ENCODE measurements around the gene ATP8A1. TPM values are rescaled to one million over a fixed set of nuclear protein-coding genes. Genes with fewer than 3 reads are reported as not detected.
"Not testable (repeated sequence)": the region's sequence is repeated elsewhere in the genome, so short reads cannot be mapped to it uniquely, and the experiment has no call there.

The ATP8A1 gene
- total RNA-seq, 1 donor from 2014 or later, result 44.0 TPM

DNA sequence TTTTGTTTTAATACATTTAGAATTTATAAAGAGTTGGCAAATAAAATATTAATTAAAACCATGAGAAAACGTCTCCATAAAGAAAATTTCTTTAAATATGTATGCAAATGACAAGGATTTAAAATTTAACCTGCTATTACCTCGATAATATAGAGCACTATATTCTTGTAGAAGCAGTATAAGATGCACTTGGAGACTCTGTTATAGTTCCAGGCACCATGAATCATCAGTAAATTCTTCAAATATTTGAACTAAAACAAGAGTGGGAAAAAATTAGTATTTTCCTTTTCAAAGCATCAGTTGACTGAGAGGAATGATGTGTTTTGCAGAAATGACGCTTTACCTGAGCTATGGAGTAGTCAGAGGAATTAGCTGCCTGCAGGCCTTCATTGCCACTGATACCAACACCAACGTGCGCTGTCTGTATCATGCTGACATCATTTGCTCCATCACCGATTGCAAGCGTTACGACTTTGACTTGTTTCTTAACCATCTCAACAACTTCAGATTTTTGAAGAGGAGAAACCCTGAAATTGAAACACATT, 192.3 kb downstream of the ATP8A1 start:
- H3K27ac Mint-ChIP-seq (ENCODE audit: unreplicated experiment), result no peak overlapping the region
- no peaks in the 10 kb centered on the region for H3K4me1 Mint-ChIP-seq (ENCODE audit: unreplicated experiment)
- H3K27me3 Mint-ChIP-seq (ENCODE audit: unreplicated experiment), result peaks cover 2% of the 10 kb centered on the region
- no peaks in the 10 kb centered on the region for H3K9me3 Mint-ChIP-seq (ENCODE audit: unreplicated experiment)
- no peak for DNase-seq (ENCODE audit: low spot score)
- H3K4me3 Mint-ChIP-seq (ENCODE audit: unreplicated experiment), result no peak overlapping the region
- TF ChIP-seq, protein P1, sequence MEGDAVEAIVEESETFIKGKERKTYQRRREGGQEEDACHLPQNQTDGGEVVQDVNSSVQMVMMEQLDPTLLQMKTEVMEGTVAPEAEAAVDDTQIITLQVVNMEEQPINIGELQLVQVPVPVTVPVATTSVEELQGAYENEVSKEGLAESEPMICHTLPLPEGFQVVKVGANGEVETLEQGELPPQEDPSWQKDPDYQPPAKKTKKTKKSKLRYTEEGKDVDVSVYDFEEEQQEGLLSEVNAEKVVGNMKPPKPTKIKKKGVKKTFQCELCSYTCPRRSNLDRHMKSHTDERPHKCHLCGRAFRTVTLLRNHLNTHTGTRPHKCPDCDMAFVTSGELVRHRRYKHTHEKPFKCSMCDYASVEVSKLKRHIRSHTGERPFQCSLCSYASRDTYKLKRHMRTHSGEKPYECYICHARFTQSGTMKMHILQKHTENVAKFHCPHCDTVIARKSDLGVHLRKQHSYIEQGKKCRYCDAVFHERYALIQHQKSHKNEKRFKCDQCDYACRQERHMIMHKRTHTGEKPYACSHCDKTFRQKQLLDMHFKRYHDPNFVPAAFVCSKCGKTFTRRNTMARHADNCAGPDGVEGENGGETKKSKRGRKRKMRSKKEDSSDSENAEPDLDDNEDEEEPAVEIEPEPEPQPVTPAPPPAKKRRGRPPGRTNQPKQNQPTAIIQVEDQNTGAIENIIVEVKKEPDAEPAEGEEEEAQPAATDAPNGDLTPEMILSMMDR (IDR thresholded peaks at IDR 0.05; ENCODE audit: unreplicated experiment), result no peak
- H3K36me3 Mint-ChIP-seq (ENCODE audit: low read depth, unreplicated experiment), result peaks cover 23% of the 10 kb centered on the region

- H3K27ac Mint-ChIP-seq (ENCODE audit: unreplicated experiment); H3K27me3 Mint-ChIP-seq (ENCODE audit: unreplicated experiment); DNase-seq (ENCODE audit: low spot score); H3K4me3 Mint-ChIP-seq (ENCODE audit: unreplicated experiment); H3K9me3 Mint-ChIP-seq (ENCODE audit: unreplicated experiment); H3K4me1 Mint-ChIP-seq (ENCODE audit: unreplicated experiment): not testable (repeated sequence)
- peaks cover 23% of the 10 kb centered on the region for H3K36me3 Mint-ChIP-seq (ENCODE audit: low read depth, unreplicated experiment)
Measured at GRCh38 chr4:42461216-42461615, 195.7 kb downstream of the ATP8A1 start.

DNA sequence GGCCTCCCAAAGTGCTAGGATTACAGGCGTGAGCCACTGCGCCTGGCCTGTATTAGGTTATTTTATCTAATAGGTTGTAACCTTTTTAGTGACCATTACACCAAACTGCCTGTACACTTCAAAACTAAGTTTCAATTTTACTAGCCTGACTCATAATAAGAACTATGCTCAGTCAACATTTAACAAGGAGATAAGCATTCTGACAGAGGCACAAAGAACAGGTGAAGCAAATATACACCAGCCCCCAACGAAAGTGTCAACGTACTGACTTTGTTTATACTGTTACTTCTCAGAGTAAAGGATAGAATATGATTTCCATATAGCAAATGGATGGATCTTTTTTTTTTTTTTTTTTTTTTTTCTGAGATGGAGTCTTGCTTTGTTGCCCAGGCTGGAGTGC, 196.9 kb downstream of the ATP8A1 start:
- DNase-seq (ENCODE audit: low spot score), result no peak
- Mint-ChIP-seq H3K4me3 (ENCODE audit: unreplicated experiment) (no peak overlapping the region), H3K36me3 (ENCODE audit: low read depth, unreplicated experiment) (peaks cover 23% of the 10 kb centered on the region), H3K9me3 (ENCODE audit: unreplicated experiment) (no peaks in the 10 kb centered on the region), H3K27ac (ENCODE audit: unreplicated experiment) (no peak overlapping the region), H3K27me3 (ENCODE audit: unreplicated experiment) (no peaks in the 10 kb centered on the region), H3K4me1 (ENCODE audit: unreplicated experiment) (no peaks in the 10 kb centered on the region)
- TF ChIP-seq, protein P1 (IDR thresholded peaks at IDR 0.05; ENCODE audit: unreplicated experiment), result no peak

- Mint-ChIP-seq H3K36me3 (ENCODE audit: low read depth, unreplicated experiment) (peaks cover 23% of the 10 kb centered on the region), H3K27me3 (ENCODE audit: unreplicated experiment) (no peaks in the 10 kb centered on the region), H3K4me3 (ENCODE audit: unreplicated experiment) (no peak overlapping the region), H3K9me3 (ENCODE audit: unreplicated experiment) (no peaks in the 10 kb centered on the region), H3K4me1 (ENCODE audit: unreplicated experiment) (no peaks in the 10 kb centered on the region), H3K27ac (ENCODE audit: unreplicated experiment) (no peak overlapping the region)
- DNase-seq (ENCODE audit: low spot score), result no peak
- TF ChIP-seq, protein P1 (IDR thresholded peaks at IDR 0.05; ENCODE audit: unreplicated experiment), result no peak
Measured at GRCh38 chr4:42458657-42459056, 198.2 kb downstream of the ATP8A1 start.

GRCh38 chr4:42454755-42455420, 202.0 kb downstream of the ATP8A1 start:
- Mint-ChIP-seq H3K27me3 (ENCODE audit: unreplicated experiment) (no peaks in the 10 kb centered on the region), H3K27ac (ENCODE audit: unreplicated experiment) (no peak overlapping the region), H3K4me3 (ENCODE audit: unreplicated experiment) (no peak overlapping the region), H3K9me3 (ENCODE audit: unreplicated experiment) (no peaks in the 10 kb centered on the region), H3K36me3 (ENCODE audit: low read depth, unreplicated experiment) (peaks cover 3% of the 10 kb centered on the region), H3K4me1 (ENCODE audit: unreplicated experiment) (no peaks in the 10 kb centered on the region)
- DNase-seq (ENCODE audit: low spot score), result no peak
- TF ChIP-seq, protein P1 (IDR thresholded peaks at IDR 0.05; ENCODE audit: unreplicated experiment), result no peak

Measured in endothelial cell (in vitro differentiated cells).